T-helper 1 cell treated with Interleukin-12 subunit alpha and Interleukin-12 subunit beta and Interleukin-4 antibody, amounts not matched to agents 30 μg/mL and 1 μg/mL, for 36 hours (primary cell): ENCODE measurements around the gene KAT7.

Experiments used
- H3K27ac Mint-ChIP-seq: one replicate; pipeline ENCODE4 v1.8.0; 2021; ENCODE audit warnings: mild to moderate bottlenecking, mixed read lengths
- H3K27me3 Mint-ChIP-seq: one replicate; pipeline ENCODE4 v1.8.0; 2021; ENCODE audit warnings: low read depth, mixed read lengths
- H3K36me3 Mint-ChIP-seq: one replicate; pipeline ENCODE4 v1.8.0; 2021; ENCODE audit warnings: low read depth, mixed read lengths
- H3K4me1 Mint-ChIP-seq: one replicate; pipeline ENCODE4 v1.8.0; 2021; ENCODE audit warnings: low read depth, mixed read lengths
- H3K4me3 Mint-ChIP-seq: one replicate; pipeline ENCODE4 v1.8.0; 2021; ENCODE audit warnings: mild to moderate bottlenecking, moderate library complexity, mixed read lengths
- H3K9me3 Mint-ChIP-seq: one replicate; pipeline ENCODE4 v1.8.0; 2021; ENCODE audit warnings: mixed read lengths

KAT7 gene

DNA sequence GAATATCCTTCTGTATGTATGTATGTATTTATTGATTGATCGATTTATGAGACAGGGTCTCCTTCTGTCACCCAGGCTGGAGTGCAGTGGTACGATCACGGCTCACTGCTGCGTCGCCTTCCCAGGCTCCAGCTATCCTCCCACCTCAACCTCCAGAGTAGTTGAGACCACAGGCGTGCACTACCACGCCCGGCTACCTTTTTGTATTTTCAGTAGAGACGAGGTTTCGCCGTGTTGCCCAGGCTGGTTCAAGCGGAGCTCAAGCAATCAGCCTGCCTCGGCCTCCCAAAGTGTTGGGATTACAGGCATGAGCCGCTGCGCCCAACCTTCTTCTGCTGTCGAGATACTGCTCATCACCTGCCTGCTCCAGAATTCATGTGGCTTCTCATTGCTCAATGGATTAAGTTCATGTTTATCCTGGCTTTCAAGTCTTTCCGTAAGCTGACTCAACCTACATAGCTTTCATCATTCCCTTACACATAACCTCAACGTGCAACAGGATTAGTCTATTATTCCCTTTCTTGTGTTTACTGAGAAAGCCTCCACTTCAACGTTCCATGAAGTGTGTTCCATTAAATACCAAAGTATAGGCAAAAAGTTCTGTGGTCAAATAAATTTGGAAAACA is 45.8 kb downstream of the KAT7 start:
- Mint-ChIP-seq H3K27ac (no peak overlapping the region), H3K36me3 (peaks cover 22% of the 10 kb centered on the region), H3K27me3 (no peaks in the 10 kb centered on the region)

GRCh38 chr17:49835472-49835871 is 47.0 kb downstream of the KAT7 start:
- Mint-ChIP-seq H3K9me3 (no peaks in the 10 kb centered on the region), H3K36me3 (peaks cover 24% of the 10 kb centered on the region), H3K4me1 (no peaks in the 10 kb centered on the region), H3K27ac (no peak overlapping the region), H3K4me3 (no peak overlapping the region), H3K27me3 (no peaks in the 10 kb centered on the region)

More for the DNA sequence above, 45.8 kb downstream of the KAT7 start:
- H3K4me3 Mint-ChIP-seq = no peak overlapping the region
- no peaks in the 10 kb centered on the region for H3K4me1 Mint-ChIP-seq
- H3K9me3 Mint-ChIP-seq = no peaks in the 10 kb centered on the region

GRCh38 chr17:49836111-49837030 is 47.9 kb downstream of the KAT7 start:
- Mint-ChIP-seq H3K9me3 (no peaks in the 10 kb centered on the region), H3K27ac (no peak overlapping the region), H3K36me3 (peaks cover 24% of the 10 kb centered on the region), H3K4me3 (no peak overlapping the region), H3K27me3 (no peaks in the 10 kb centered on the region), H3K4me1 (no peaks in the 10 kb centered on the region)

DNA sequence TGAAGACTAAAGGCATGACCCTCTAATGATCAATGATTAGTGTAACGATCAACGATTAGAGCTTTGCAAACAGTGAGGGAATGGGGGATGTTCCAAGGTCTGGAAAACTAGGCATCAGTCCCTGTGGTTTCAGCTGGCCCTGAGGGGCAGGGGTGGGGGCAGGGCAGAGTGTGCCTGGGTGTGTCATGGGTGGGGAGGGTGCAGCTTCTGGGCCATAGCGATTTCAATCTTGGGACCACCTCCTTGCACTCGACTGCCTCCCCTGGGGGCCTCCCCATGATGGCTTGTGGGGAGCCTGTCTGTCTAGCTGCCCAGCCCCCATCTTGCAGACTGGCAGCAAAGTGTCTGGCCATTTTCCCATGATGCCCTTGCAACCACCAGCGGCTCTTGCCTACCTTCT is 51.0 kb downstream of the KAT7 start:
- H3K4me3 Mint-ChIP-seq = no peak overlapping the region
- no peaks in the 10 kb centered on the region for H3K4me1 Mint-ChIP-seq
- H3K36me3 Mint-ChIP-seq = peaks cover 15% of the 10 kb centered on the region
- no peaks in the 10 kb centered on the region for H3K9me3 Mint-ChIP-seq
- H3K27ac Mint-ChIP-seq = no peak overlapping the region
- no peaks in the 10 kb centered on the region for H3K27me3 Mint-ChIP-seq

- Mint-ChIP-seq H3K27me3 (no peaks in the 10 kb centered on the region), H3K9me3 (no peaks in the 10 kb centered on the region), H3K36me3 (peaks cover 10% of the 10 kb centered on the region), H3K27ac (no peak overlapping the region), H3K4me1 (peaks cover 6% of the 10 kb centered on the region), H3K4me3 (no peak overlapping the region)
These were observed 53.1 kb downstream of the KAT7 start for GRCh38 chr17:49841548-49841947.

GRCh38 chr17:49842371-49842770 is 53.9 kb downstream of the KAT7 start:
- Mint-ChIP-seq H3K9me3 (no peaks in the 10 kb centered on the region), H3K4me3 (no peak overlapping the region), H3K36me3 (peaks cover 12% of the 10 kb centered on the region), H3K4me1 (peaks cover 6% of the 10 kb centered on the region), H3K27ac (no peak overlapping the region), H3K27me3 (no peaks in the 10 kb centered on the region)

GRCh38 chr17:49842846-49843245 is 54.4 kb downstream of the KAT7 start:
- no peaks in the 10 kb centered on the region for H3K9me3 Mint-ChIP-seq
- H3K27me3 Mint-ChIP-seq = no peaks in the 10 kb centered on the region
- H3K4me1 Mint-ChIP-seq = peaks cover 6% of the 10 kb centered on the region
- no peak overlapping the region for H3K4me3 Mint-ChIP-seq
- peaks cover 16% of the 10 kb centered on the region for H3K36me3 Mint-ChIP-seq
- no peak overlapping the region for H3K27ac Mint-ChIP-seq

DNA sequence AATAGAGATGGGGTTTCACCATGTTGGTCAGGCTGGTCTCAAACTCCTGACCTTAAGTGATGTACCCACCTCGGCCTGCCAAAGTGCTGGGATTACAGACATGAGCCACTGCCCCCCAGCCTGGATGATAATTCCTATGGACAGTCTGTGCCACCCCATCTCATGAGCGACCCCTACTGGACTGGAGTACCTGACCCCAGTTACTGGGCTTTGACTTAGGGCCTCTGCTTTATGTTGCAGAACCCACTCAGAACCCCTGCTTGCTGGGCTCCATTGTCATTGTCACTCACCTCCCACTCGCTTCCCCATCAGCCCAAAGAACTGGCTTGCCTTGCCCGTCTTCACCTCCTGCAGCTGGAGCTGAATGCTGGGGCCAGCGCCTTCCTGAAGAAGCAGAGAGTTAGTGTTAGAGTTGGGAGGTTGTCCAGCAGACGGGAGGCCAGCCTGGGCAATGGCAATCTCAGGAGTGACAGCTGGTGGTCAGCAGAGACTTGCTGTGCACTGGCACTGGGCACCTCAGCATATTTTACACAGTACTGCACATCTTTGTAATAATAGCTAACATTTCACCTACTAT is 55.4 kb downstream of the KAT7 start:
- Mint-ChIP-seq H3K9me3 (no peaks in the 10 kb centered on the region), H3K27me3 (no peaks in the 10 kb centered on the region), H3K4me3 (no peak overlapping the region), H3K36me3 (peaks cover 18% of the 10 kb centered on the region), H3K27ac (no peak overlapping the region), H3K4me1 (peaks cover 6% of the 10 kb centered on the region)

GRCh38 chr17:49845321-49845720 is 56.8 kb downstream of the KAT7 start:
- no peaks in the 10 kb centered on the region for H3K9me3 Mint-ChIP-seq
- no peak overlapping the region for H3K27ac Mint-ChIP-seq
- no peak overlapping the region for H3K4me3 Mint-ChIP-seq
- H3K27me3 Mint-ChIP-seq = no peaks in the 10 kb centered on the region
- H3K36me3 Mint-ChIP-seq = peaks cover 16% of the 10 kb centered on the region
- peaks cover 6% of the 10 kb centered on the region for H3K4me1 Mint-ChIP-seq

DNA sequence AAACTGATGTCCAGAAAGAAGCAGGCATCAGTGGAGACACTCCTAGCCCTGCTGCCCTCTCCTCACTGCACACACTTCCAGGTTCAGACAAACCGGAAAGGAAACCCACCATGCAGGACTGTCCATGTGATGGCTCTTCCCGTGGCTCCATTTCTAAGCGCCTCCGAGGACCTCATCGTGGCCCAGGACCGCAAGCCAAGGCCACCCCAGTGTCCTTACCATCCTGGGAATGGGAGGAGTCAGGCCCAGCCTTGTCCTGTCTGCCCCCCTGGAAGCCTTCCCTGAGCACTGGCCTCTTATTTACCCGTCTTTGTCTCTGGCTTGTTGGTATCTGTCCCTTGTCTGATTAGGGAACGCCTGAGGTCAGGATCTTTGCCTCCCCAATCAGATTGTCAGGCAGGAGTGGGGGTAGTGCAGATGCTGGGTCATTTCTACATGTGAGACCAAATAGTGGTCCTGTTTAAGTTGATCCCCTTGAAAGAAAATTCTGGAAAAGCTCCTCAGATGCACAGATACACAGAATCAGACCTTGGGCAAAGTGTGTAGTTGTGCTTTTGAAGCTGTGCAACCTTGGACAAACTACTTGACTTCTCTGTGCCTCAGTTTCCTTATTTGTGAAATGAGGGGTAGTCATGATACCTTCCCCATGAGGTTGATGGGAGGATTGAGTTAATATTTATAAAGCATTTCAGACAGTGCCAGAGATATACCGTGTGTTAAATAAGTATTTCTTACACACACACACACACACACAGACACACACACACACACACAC is 58.6 kb downstream of the KAT7 start:
- Mint-ChIP-seq H3K4me1 (peaks cover 13% of the 10 kb centered on the region), H3K27me3 (peaks cover under 1% of the 10 kb centered on the region), H3K27ac (no peak overlapping the region), H3K9me3 (no peaks in the 10 kb centered on the region), H3K4me3 (no peak overlapping the region), H3K36me3 (peaks cover 16% of the 10 kb centered on the region)

DNA sequence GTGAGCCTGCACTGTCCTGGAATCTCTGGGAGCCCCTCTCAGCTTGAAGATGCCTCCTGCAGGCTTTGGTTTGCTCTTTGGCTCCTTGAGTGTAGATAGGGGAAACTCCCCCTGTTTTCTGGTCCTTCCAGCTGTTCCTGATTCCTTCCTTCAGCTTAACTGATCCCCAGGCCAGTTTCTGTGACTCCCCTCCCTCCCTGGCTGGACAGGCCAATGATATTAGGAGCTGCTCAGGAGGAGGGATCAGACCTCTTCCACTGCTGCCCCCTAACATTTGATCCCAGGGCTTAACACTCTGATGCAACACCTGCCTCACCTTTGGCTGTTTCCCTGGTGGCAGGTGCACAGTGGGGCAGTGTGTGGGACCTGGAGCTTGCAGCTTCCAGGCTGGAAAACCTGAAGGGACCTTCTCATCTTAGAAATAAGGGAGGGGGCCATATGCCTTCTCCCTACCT is 59.6 kb downstream of the KAT7 start, which contains the start of gene TAC4:
TSS of gene TAC4 (minus strand) at position 51 of the 455 bp plus-strand sequence. CDS start 52 bp downstream, outside the sequence.
- Mint-ChIP-seq H3K4me3 (no peak within 1 kb of the TSS), H3K36me3 (peaks cover 11% of the 10 kb centered on the region), H3K27me3 (peaks cover 6% of the 10 kb centered on the region), H3K9me3 (no peaks in the 10 kb centered on the region), H3K4me1 (peaks cover 15% of the 10 kb centered on the region), H3K27ac (no peak within 1 kb of the TSS)

DNA sequence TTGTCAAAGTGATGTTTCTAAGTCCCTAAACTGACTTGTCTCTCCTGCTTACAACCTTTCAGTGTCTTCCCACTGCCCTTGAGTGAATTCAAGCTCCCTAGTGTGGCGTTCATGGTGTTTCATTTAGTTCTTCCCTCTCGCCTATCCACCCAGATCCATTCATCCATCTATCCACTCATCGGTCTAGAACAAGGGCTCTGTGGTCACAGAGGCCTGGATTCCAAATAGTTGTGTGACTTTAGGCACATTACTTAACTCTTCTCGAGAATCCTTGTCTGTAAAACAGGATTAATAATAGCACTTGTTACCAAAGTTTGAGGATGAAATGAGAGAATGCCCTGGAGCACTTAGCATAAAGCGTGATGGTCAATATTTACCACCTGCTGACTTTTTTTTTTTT is 60.3 kb downstream of the KAT7 start:
- peaks cover 6% of the 10 kb centered on the region for H3K27me3 Mint-ChIP-seq
- no peak overlapping the region for H3K27ac Mint-ChIP-seq
- H3K9me3 Mint-ChIP-seq = no peaks in the 10 kb centered on the region

GRCh38 chr17:49850218-49850610 is 61.7 kb downstream of the KAT7 start:
- peaks cover 9% of the 10 kb centered on the region for H3K36me3 Mint-ChIP-seq
- peak overlapping the region; percentile 85 for H3K4me3 Mint-ChIP-seq
- H3K27me3 Mint-ChIP-seq = peaks cover 16% of the 10 kb centered on the region
- H3K9me3 Mint-ChIP-seq = no peaks in the 10 kb centered on the region
- H3K4me1 Mint-ChIP-seq = peaks cover 11% of the 10 kb centered on the region
- H3K27ac Mint-ChIP-seq = peak overlapping the region; percentile 75

More for the DNA sequence above, 60.3 kb downstream of the KAT7 start:
- Mint-ChIP-seq H3K4me1 (peaks cover 15% of the 10 kb centered on the region), H3K4me3 (no peak overlapping the region), H3K36me3 (peaks cover 11% of the 10 kb centered on the region)

DNA sequence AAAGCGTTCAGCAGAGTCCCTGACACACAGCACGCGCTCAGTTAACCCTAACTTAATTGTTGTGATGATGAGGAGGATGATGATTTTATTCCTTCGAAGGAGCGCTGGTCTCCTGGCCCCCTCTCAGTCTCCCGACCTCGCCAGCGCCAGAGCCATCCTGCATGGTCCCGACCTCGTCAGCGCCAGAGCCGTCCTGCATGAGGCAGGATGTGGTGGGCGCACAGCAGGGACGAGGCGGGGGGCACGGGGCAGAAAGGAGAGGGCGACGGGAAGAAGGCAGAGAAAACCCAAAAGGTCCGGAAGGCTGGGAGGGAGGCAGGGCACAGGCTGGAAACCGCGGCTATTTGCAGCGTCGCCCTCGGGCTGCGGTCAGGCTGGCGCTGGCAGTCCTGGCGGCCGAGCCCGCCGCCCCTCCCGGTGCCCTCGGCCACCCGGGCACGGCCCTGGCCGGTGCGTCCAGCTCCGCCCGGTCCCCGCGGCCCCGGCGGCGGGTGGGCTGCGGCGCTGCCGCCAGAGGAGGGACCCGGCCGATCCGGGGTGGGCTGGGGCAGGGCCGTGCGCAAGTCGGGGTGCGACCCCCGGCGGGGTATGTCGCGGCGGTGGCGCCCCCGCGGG is 62.4 kb downstream of the KAT7 start:
- Mint-ChIP-seq H3K27ac (peak overlapping the region; percentile 75), H3K4me1 (peaks cover 10% of the 10 kb centered on the region), H3K36me3 (peaks cover 9% of the 10 kb centered on the region), H3K9me3 (no peaks in the 10 kb centered on the region), H3K27me3 (peaks cover 20% of the 10 kb centered on the region), H3K4me3 (peak overlapping the region; percentile 85)
